ENCODE measurements around the gene SCYGR6. TPM values are rescaled to one million over a fixed set of nuclear protein-coding genes. Genes with fewer than 3 reads are reported as not detected.

The SCYGR6 gene
- total RNA-seq, 1 experiment from 2014 or later = not detected

- intact Hi-C loops (cut with micrococcal nuclease) = no loop called here
- Mint-ChIP-seq H3K4me3 (ENCODE audit: unreplicated experiment) (no peak overlapping the region), H3K36me3 (ENCODE audit: insufficient read depth, unreplicated experiment) (no peaks in the 10 kb centered on the region), H3K4me1 (ENCODE audit: insufficient read depth, unreplicated experiment) (no peaks in the 10 kb centered on the region), H3K27me3 (ENCODE audit: insufficient read depth, unreplicated experiment) (peaks cover 12% of the 10 kb centered on the region), H3K9me3 (ENCODE audit: unreplicated experiment) (no peaks in the 10 kb centered on the region), H3K27ac (ENCODE audit: low read depth, unreplicated experiment) (no peak overlapping the region)
- peak; percentile 41 for DNase-seq (ENCODE audit: unreplicated experiment)
- no peak for TF ChIP-seq CTCF (IDR thresholded peaks at IDR 0.05; ENCODE audit: unreplicated experiment)
- ChIA-PET CTCF (interaction anchor here (0.8 to 1.3 kb wide), 3 partner anchors 45 to 62 kb away, joined by 3 to 7 read pairs (median 5); no protein-coding TSS in a partner anchor), POLR2A (interaction anchor here (0.8 to 1.3 kb wide), 2 partner anchors 12 to 39 kb away, joined by 3 to 4 read pairs; no protein-coding TSS in a partner anchor)
- BruUV-seq (replicated peaks) = no TSS peak
Measured at GRCh38 chr2:227720680-227721079, 3.9 kb downstream of the SCYGR6 start.

GRCh38 chr2:227719641-227720040 is 4.9 kb downstream of the SCYGR6 start:
- H3K36me3 Mint-ChIP-seq (ENCODE audit: insufficient read depth, unreplicated experiment) = no peaks in the 10 kb centered on the region
- H3K27ac Mint-ChIP-seq (ENCODE audit: low read depth, unreplicated experiment) = no peak overlapping the region
- BruUV-seq (replicated peaks) = no TSS peak
- no peaks in the 10 kb centered on the region for H3K4me1 Mint-ChIP-seq (ENCODE audit: insufficient read depth, unreplicated experiment)
- H3K9me3 Mint-ChIP-seq (ENCODE audit: unreplicated experiment) = no peaks in the 10 kb centered on the region
- intact Hi-C loops (cut with micrococcal nuclease) = no loop called here
- TF ChIP-seq CTCF (IDR thresholded peaks at IDR 0.05; ENCODE audit: unreplicated experiment) = no peak
- ChIA-PET POLR2A (interaction anchor here (1.3 kb wide), 1 partner anchor 11 kb away, joined by 3 read pairs; no protein-coding TSS in a partner anchor), CTCF (interaction anchor here (0.6 kb wide), 1 partner anchor 353 kb away, joined by 3 read pairs; no protein-coding TSS in a partner anchor)
- peak; percentile 48 for DNase-seq (ENCODE audit: unreplicated experiment)
- no peak overlapping the region for H3K4me3 Mint-ChIP-seq (ENCODE audit: unreplicated experiment)
- H3K27me3 Mint-ChIP-seq (ENCODE audit: insufficient read depth, unreplicated experiment) = peaks cover 12% of the 10 kb centered on the region

GRCh38 chr2:227717687-227718567 is 6.6 kb downstream of the SCYGR6 start, which contains the start of gene SLC19A3:
Gene SLC19A3, minus strand, starts transcription at chr2:227718028. Its CDS starts 15,710 bp downstream, at chr2:227702318.
- H3K27ac Mint-ChIP-seq (ENCODE audit: low read depth, unreplicated experiment) = no peak within 1 kb of the TSS

More at GRCh38 chr2:227717687-227718567, 6.6 kb downstream of the SCYGR6 start, which contains the start of gene SLC19A3:
- intact Hi-C loops (cut with micrococcal nuclease) = no loop called here
- DNase-seq (ENCODE audit: unreplicated experiment) = peak; percentile 45
- CTCF ChIA-PET = no interaction called here
- Mint-ChIP-seq H3K4me1 (ENCODE audit: insufficient read depth, unreplicated experiment) (no peaks in the 10 kb centered on the region), H3K27me3 (ENCODE audit: insufficient read depth, unreplicated experiment) (peaks cover 12% of the 10 kb centered on the region), H3K36me3 (ENCODE audit: insufficient read depth, unreplicated experiment) (no peaks in the 10 kb centered on the region), H3K4me3 (ENCODE audit: unreplicated experiment) (no peak within 1 kb of the TSS), H3K9me3 (ENCODE audit: unreplicated experiment) (no peaks in the 10 kb centered on the region)
- POLR2A ChIA-PET = no interaction called here
- TF ChIP-seq CTCF (IDR thresholded peaks at IDR 0.05; ENCODE audit: unreplicated experiment) = no peak
- no TSS peak for BruUV-seq (replicated peaks)

Measured in MCF 10A (cell line).